ENCODE data around the gene ITIH1. TPM values are rescaled to one million over a fixed set of nuclear protein-coding genes. Genes with fewer than 3 reads are reported as not detected.

The ITIH1 gene
- total RNA-seq, 4 donors from 2014 or later = 4.1 TPM; not detected in 3

DNA sequence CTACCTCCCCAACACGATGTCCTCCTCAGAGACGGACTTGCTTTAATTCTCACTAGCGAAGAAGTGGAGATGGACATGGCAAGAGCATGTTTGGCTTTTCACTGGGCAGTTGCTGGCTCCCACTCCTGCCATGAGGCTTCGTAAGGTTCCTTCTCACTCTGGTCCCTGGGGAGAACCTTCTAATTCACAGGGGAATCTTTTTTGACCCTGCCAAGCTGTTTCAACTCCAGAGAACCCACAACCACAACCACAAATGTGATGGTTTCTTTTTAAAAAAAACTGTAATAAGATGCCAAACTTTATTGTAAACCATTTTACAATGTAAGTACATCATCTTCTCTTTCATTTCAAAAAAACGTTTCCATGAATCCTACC is 59.1 kb downstream of the ITIH1 start:
- 80 to 88% methylated on average over 5 of the region's 5 CpGs for WGBS, 2 donors
- H3K9me3 ChIP-seq = no peaks in the 10 kb centered on the region
- H3K27ac ChIP-seq = peak overlapping the region in 2 of 4 donors; percentile 43 to 59
- TF ChIP-seq EP300 (IDR thresholded peaks at IDR 0.05) (no peak), POLR2A (IDR thresholded peaks at IDR 0.05) (no peak)
- TF ChIP-seq, protein P1, sequence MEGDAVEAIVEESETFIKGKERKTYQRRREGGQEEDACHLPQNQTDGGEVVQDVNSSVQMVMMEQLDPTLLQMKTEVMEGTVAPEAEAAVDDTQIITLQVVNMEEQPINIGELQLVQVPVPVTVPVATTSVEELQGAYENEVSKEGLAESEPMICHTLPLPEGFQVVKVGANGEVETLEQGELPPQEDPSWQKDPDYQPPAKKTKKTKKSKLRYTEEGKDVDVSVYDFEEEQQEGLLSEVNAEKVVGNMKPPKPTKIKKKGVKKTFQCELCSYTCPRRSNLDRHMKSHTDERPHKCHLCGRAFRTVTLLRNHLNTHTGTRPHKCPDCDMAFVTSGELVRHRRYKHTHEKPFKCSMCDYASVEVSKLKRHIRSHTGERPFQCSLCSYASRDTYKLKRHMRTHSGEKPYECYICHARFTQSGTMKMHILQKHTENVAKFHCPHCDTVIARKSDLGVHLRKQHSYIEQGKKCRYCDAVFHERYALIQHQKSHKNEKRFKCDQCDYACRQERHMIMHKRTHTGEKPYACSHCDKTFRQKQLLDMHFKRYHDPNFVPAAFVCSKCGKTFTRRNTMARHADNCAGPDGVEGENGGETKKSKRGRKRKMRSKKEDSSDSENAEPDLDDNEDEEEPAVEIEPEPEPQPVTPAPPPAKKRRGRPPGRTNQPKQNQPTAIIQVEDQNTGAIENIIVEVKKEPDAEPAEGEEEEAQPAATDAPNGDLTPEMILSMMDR (IDR thresholded peaks at IDR 0.05) = no peak
- DNase-seq (ENCODE audit: low spot score in 2 of 2) = no peak
- H3K36me3 ChIP-seq = peaks cover 0 to 87% (median 0%) of the 10 kb centered on the region in 3 donors
- H3K27me3 ChIP-seq = no peaks in the 10 kb centered on the region
- no peak overlapping the region for H3K4me3 ChIP-seq
- H3K4me1 ChIP-seq = peaks cover 0 to 22% (median under 1%) of the 10 kb centered on the region in 4 donors

DNA sequence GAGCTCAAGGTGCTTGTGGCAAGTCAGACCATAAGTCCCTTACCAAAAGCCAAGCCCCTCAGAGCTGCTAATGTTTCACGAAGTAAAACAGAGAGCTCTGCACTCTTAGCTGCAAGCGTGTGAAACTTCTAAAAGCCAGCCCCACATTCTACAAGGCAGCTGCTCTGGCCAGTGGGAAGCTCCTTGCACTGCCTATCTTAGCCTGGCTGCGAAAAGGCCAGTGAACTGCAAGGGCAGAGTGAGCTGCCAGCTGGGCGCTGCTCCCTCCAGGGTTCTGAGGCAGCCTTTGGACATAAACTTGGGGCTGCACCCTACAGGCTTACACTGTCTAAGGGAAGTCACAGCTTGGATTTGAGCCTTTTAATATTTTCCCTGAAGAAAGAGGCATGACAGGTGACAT is 59.6 kb downstream of the ITIH1 start:
- H3K4me3 ChIP-seq = no peak overlapping the region
- WGBS, 2 donors = 74 to 81% methylated on average over 4 of the region's 4 CpGs
- H3K36me3 ChIP-seq = peaks cover 0 to 91% (median 0%) of the 10 kb centered on the region in 3 donors
- TF ChIP-seq, protein P1 (IDR thresholded peaks at IDR 0.05) = no peak
- TF ChIP-seq POLR2A (IDR thresholded peaks at IDR 0.05) = no peak
- no peak for TF ChIP-seq EP300 (IDR thresholded peaks at IDR 0.05)
- H3K27me3 ChIP-seq = no peaks in the 10 kb centered on the region
- H3K27ac ChIP-seq = peak overlapping the region in 1 of 4 donors; percentile 59
- peaks cover 0 to 16% (median 0%) of the 10 kb centered on the region in 4 donors for H3K4me1 ChIP-seq
- no peaks in the 10 kb centered on the region for H3K9me3 ChIP-seq
- no peak for DNase-seq (ENCODE audit: low spot score in 2 of 2)

DNA sequence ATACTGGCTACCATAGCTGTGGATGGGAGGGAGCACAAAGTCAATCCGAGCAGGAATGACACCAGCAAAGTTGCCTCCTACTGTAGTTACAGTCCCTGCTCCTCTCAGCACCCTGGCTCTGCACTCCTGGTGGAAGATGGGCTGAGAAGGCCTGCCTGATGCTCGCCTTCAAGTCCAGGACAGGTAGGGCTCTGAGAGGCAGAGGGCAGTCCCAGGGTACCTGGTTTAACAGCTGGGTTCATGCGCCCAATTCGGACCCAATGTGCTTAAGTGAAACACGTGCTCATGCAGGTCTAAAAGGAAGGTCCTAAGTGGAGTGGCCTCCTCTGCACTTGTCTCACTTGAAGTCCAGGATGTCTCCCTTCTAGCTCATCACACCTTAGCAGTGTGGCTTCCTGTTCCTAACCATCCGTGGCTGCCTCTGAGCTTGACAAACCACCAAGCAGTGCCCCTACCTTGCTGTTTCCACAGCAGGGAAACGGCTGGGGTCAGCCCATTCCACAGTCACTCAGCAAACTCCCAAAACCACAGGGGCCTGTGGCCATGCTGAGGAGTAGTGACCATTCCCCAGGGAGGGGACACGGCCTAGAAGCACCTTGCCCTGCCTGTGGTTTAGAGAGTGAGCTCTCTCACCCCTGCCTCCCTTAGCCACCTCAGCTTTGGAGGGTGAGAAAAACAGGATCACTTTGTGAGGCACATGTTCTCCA is 61.3 kb downstream of the ITIH1 start:
- peaks cover 0 to 92% (median 0%) of the 10 kb centered on the region in 3 donors for H3K36me3 ChIP-seq
- H3K27me3 ChIP-seq = no peaks in the 10 kb centered on the region
- H3K4me3 ChIP-seq = no peak overlapping the region
- DNase-seq (ENCODE audit: low spot score in 2 of 2) = no peak
- WGBS, 2 donors = 84 to 87% methylated on average over 7 to 8 of the region's 8 CpGs
- H3K9me3 ChIP-seq = no peaks in the 10 kb centered on the region
- H3K27ac ChIP-seq = no peak overlapping the region
- H3K4me1 ChIP-seq = peaks cover 0 to 26% (median under 1%) of the 10 kb centered on the region in 4 donors
- no peak for TF ChIP-seq EP300 (IDR thresholded peaks at IDR 0.05)
- TF ChIP-seq, protein P1 (IDR thresholded peaks at IDR 0.05) = no peak
- TF ChIP-seq POLR2A (IDR thresholded peaks at IDR 0.05) = no peak

DNA sequence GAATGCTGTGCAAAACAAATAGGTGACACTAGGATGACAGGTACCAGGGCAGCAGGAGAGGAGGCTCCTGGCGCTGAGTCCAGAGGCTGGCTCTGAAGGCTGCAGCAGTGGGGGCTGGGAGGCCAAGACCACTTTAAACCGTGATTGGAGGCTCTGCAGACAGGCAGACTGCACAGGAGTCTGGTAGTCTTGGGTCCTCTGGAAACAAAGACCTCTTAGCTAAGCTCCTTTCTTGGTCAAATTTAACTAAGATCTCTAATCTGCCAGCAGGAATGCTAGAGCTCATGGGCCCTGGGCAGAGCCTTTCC is 61.8 kb downstream of the ITIH1 start:
- Histone ChIP-seq H3K27ac (no peak overlapping the region), H3K36me3 (peaks cover 0 to 92% (median 0%) of the 10 kb centered on the region in 3 donors), H3K27me3 (no peaks in the 10 kb centered on the region), H3K4me3 (no peak overlapping the region), H3K4me1 (peaks cover 0 to 31% (median 3%) of the 10 kb centered on the region in 4 donors), H3K9me3 (no peaks in the 10 kb centered on the region)
- DNase-seq (ENCODE audit: low spot score in 2 of 2) = no peak
- TF ChIP-seq, protein P1 (IDR thresholded peaks at IDR 0.05) = no peak
- TF ChIP-seq EP300 (IDR thresholded peaks at IDR 0.05) = no peak
- no peak for TF ChIP-seq POLR2A (IDR thresholded peaks at IDR 0.05)
- WGBS, 2 donors = 53 to 76% methylated on average over 2 of the region's 2 CpGs

DNA sequence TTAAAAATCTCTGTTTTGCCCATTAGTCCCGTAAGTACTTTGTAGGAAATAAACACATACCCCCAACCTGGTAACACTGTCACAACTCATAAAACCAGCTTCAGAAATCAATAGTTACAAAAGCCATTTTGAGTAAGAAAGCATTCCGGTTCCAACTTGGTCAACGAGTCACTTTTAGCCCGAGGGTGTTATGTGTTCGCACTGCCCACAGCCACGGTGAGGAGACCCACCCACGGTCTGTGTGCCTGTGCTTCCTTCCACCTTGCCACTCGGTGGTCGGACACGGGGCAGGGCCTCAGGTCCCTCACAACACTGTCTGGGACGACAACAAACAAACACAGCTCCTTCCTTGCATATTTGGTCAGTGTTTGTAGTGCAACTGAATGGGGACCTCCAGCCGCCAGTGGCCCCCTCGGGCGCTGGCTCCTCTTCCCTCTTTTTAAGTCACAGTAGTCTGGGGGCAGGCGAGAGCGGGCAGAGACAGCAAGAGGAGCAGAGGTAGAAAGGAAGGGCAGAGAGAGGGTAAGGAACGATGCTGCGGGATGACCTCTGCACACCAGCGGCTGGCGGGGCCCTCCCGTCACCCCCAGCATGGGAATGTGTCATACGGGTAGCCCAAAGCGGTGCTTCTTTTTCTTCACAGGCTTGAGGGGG is 62.6 kb downstream of the ITIH1 start:
- H3K4me1 ChIP-seq = peaks cover 0 to 38% (median 5%) of the 10 kb centered on the region in 4 donors
- no peak overlapping the region for H3K4me3 ChIP-seq
- TF ChIP-seq, protein P1 (IDR thresholded peaks at IDR 0.05) = no peak
- TF ChIP-seq POLR2A (IDR thresholded peaks at IDR 0.05) = no peak
- no peak for TF ChIP-seq EP300 (IDR thresholded peaks at IDR 0.05)
- H3K9me3 ChIP-seq = no peaks in the 10 kb centered on the region
- WGBS, 2 donors = 80 to 82% methylated on average over 23 of the region's 23 CpGs
- H3K27me3 ChIP-seq = no peaks in the 10 kb centered on the region
- H3K27ac ChIP-seq = no peak overlapping the region
- peaks cover 0 to 85% (median 0%) of the 10 kb centered on the region in 3 donors for H3K36me3 ChIP-seq
- no peak for DNase-seq (ENCODE audit: low spot score in 2 of 2)
